Tibial nerve (tissue), 4 donors: ENCODE measurements around the gene SMIM44. TPM values are rescaled to one million over a fixed set of nuclear protein-coding genes. Genes with fewer than 3 reads are reported as not detected.

ENCODE experiments used
- DNase-seq, 2 donors: peaks; one replicate each; pipeline ENCODE4 v3.0.0-alpha.2; 2019; ENCODE audit warnings: low spot score in 2 of 2
- H3K27ac ChIP-seq, 4 donors: fragments of 200-600 bp; sonication (generic) in 3 of 4; one replicate each; pipeline ENCODE4 v1.5.1; 2017 to 2019; ENCODE audit warnings: mild to moderate bottlenecking in 1 of 4
- H3K27me3 ChIP-seq, 2 donors: fragments of 200-600 bp; sonication (generic) in 1 of 2; one replicate each; pipeline versions ENCODE4 v1.5.1 to v1.6.0; 2017 to 2019
- H3K36me3 ChIP-seq, 3 donors: fragments of 200-600 bp; sonication (generic); one replicate each; pipeline ENCODE4 v1.5.1; 2018 to 2019
- H3K4me1 ChIP-seq, 4 donors: fragments of 200-600 bp; sonication (generic) in 3 of 4; one replicate each; pipeline ENCODE4 v1.5.1; 2017 to 2019
- H3K4me3 ChIP-seq, 4 donors: fragments of 200-600 bp; sonication (generic) in 3 of 4; one replicate each; pipeline ENCODE4 v1.5.1; 2017 to 2019; ENCODE audit warnings: mild to moderate bottlenecking in 1 of 4, moderate library complexity in 1 of 4
- H3K9me3 ChIP-seq, 4 donors: fragments of 200-600 bp; sonication (generic) in 3 of 4; one replicate each; pipeline ENCODE4 v1.5.1; 2017 to 2019
- EP300 ChIP-seq, 2 donors: sonication (generic); formaldehyde crosslinking; IDR thresholded peaks; one replicate each; pipeline ENCODE4 v1.6.1; 2017; ENCODE audit warnings: antibody characterized with exemption in 2 of 2, mild to moderate bottlenecking in 1 of 2
- POLR2A ChIP-seq, 2 donors: fragments of 450-650 bp; IDR thresholded peaks; one replicate each; pipeline ENCODE4 v1.6.1; 2017; ENCODE audit warnings: antibody characterized with exemption in 2 of 2, mild to moderate bottlenecking in 2 of 2, moderate library complexity in 2 of 2
- WGBS, 2 donors: methylation state at CpG; one replicate each; pipeline ENCODE4 v1.1.5; 2018; 5-methylcytosine and 5-hydroxymethylcytosine counted together
- total RNA-seq, 4 donors: library from RNA; depleted of rRNA; stranded (reverse); fragments of >200 nt; gene quantifications; one replicate each; pipeline ENCODE4 v1.1.0, GENCODE V29; 2016
- TF ChIP-seq, protein P1 (sequence below), 5 experiments: fragments of 200-600 bp in 3 of 5; fragments of 450-650 bp in 2 of 5; sonication (generic) in 3 of 5; IDR thresholded peaks; one replicate each; pipeline ENCODE4 v1.5.1; 2016 to 2019; ENCODE audit warnings: antibody characterized with exemption in 5 of 5, mild to moderate bottlenecking in 3 of 5, moderate library complexity in 2 of 5

Gene SMIM44
- total RNA-seq, 4 donors from 2014 or later, result not detected

DNA sequence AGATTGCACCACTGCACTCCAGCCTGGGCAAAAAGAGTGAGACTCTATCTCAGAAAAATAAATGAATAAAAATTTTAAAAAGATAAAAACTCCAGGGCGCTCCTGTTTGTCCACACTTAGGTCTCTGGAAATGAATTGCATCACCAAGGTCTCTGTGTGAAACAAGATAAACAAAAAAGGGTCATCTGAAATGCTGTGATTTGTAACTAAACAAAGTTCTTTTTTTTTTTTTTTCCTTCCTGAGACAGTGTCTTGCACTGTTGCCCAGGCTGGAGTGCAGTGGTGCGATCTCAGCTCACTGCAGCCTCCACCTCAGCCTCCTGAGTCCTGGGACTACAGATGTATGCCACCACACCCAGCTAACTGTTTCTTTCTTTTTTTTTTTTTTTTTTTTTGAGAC is 34.4 kb upstream of the SMIM44 start:
- peaks cover 0 to 44% (median 0%) of the 10 kb centered on the region in 3 donors for H3K36me3 ChIP-seq
- TF ChIP-seq EP300 (IDR thresholded peaks at IDR 0.05), result no peak
- TF ChIP-seq, protein P1, sequence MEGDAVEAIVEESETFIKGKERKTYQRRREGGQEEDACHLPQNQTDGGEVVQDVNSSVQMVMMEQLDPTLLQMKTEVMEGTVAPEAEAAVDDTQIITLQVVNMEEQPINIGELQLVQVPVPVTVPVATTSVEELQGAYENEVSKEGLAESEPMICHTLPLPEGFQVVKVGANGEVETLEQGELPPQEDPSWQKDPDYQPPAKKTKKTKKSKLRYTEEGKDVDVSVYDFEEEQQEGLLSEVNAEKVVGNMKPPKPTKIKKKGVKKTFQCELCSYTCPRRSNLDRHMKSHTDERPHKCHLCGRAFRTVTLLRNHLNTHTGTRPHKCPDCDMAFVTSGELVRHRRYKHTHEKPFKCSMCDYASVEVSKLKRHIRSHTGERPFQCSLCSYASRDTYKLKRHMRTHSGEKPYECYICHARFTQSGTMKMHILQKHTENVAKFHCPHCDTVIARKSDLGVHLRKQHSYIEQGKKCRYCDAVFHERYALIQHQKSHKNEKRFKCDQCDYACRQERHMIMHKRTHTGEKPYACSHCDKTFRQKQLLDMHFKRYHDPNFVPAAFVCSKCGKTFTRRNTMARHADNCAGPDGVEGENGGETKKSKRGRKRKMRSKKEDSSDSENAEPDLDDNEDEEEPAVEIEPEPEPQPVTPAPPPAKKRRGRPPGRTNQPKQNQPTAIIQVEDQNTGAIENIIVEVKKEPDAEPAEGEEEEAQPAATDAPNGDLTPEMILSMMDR (IDR thresholded peaks at IDR 0.05), result no peak
- H3K27me3 ChIP-seq, result no peaks in the 10 kb centered on the region
- peaks cover 0 to 55% (median 3%) of the 10 kb centered on the region in 4 donors for H3K4me1 ChIP-seq
- H3K9me3 ChIP-seq, result no peaks in the 10 kb centered on the region
- H3K27ac ChIP-seq, result no peak overlapping the region
- no peak for DNase-seq
- H3K4me3 ChIP-seq, result no peak overlapping the region
- WGBS, 2 donors, result 79% methylated on average over 2 of the region's 2 CpGs

DNA sequence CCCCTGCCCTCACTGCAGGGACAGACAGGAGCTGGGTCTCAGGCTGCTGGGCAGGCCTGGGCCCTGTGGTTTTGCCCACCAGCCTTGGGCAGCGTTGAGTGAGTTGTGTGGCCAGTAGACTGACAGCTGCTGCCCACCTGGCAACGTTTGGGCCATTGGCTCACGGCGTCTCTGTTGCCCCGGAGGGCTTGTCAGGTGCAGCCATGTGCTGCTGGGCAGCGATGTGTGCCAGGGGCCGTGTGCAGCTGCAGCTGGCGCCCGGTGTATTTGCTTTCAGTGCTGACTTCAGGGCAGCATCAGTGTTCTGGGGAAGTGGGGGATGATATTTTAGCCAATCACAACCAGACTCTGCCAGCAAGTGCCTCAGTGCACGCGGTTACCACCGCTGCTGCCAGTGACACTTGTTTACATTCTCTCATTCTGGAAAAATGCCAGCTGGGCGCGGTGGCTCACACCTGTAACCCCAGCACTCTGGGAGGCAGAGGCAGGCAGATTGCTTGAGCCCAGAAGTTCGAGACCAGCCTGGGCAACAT is 33.5 kb upstream of the SMIM44 start:
- WGBS, 2 donors, result 72 to 84% methylated on average over 8 to 12 of the region's 15 CpGs
- no peak overlapping the region for H3K27ac ChIP-seq
- no peaks in the 10 kb centered on the region for H3K9me3 ChIP-seq
- no peak overlapping the region for H3K4me3 ChIP-seq
- no peaks in the 10 kb centered on the region for H3K27me3 ChIP-seq
- no peak for TF ChIP-seq POLR2A (IDR thresholded peaks at IDR 0.05)
- TF ChIP-seq, protein P1 (IDR thresholded peaks at IDR 0.05), result no peak
- no peak for TF ChIP-seq EP300 (IDR thresholded peaks at IDR 0.05)
- H3K4me1 ChIP-seq, result peaks cover 0 to 64% (median 3%) of the 10 kb centered on the region in 4 donors
- peaks cover 0 to 35% (median 0%) of the 10 kb centered on the region in 3 donors for H3K36me3 ChIP-seq
- no peak for DNase-seq

GRCh38 chr19:3515891-3516422 is 32.7 kb upstream of the SMIM44 start:
- H3K4me1 ChIP-seq, result peaks cover 0 to 72% (median 5%) of the 10 kb centered on the region in 4 donors
- no peak for TF ChIP-seq POLR2A (IDR thresholded peaks at IDR 0.05)
- TF ChIP-seq EP300 (IDR thresholded peaks at IDR 0.05), result no peak
- TF ChIP-seq, protein P1 (IDR thresholded peaks at IDR 0.05), result no peak
- no peaks in the 10 kb centered on the region for H3K9me3 ChIP-seq
- no peak for DNase-seq
- H3K4me3 ChIP-seq, result no peak overlapping the region
- peak overlapping the region in 1 of 4 donors; percentile 74 for H3K27ac ChIP-seq
- H3K36me3 ChIP-seq, result peaks cover 0 to 34% (median 0%) of the 10 kb centered on the region in 3 donors
- 57 to 62% methylated on average over 12 to 15 of the region's 15 CpGs for WGBS, 2 donors
- H3K27me3 ChIP-seq, result no peaks in the 10 kb centered on the region

DNA sequence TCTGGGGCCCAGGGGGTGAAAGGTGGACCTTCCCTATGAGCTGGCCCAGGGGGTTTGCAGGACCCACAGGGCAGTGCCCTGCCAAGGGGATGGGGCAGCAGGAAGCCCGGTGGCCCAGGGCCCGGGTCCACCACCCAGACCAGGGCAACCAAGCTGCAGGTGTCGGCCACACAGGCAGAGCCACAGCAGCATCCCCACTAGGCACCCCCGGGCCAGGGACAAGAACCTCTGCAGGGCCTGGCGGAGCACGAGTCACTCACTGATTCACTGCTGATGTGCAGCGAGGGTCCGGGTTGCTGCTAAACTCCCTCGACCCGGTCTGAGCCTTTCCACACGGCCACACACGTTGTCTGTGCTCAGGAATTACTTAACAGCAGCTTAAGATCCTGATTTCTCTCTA is 31.7 kb upstream of the SMIM44 start:
- DNase-seq, result no peak
- peaks cover 0 to 78% (median 5%) of the 10 kb centered on the region in 4 donors for H3K4me1 ChIP-seq

More for the DNA sequence above, 31.7 kb upstream of the SMIM44 start:
- 73 to 80% methylated on average over 8 to 12 of the region's 12 CpGs for WGBS, 2 donors
- TF ChIP-seq EP300 (IDR thresholded peaks at IDR 0.05) (no peak), POLR2A (IDR thresholded peaks at IDR 0.05) (no peak)
- TF ChIP-seq, protein P1 (IDR thresholded peaks at IDR 0.05), result no peak
- Histone ChIP-seq H3K36me3 (peaks cover 0 to 34% (median 0%) of the 10 kb centered on the region in 3 donors), H3K27ac (peak overlapping the region in 2 of 4 donors; percentile 18 to 74), H3K9me3 (no peaks in the 10 kb centered on the region), H3K27me3 (no peaks in the 10 kb centered on the region), H3K4me3 (no peak overlapping the region)
